ENCODE data around the gene ASTN2. TPM values are rescaled to one million over a fixed set of nuclear protein-coding genes. Genes with fewer than 3 reads are reported as not detected.

ASTN2 gene
- total and polyA plus RNA-seq, 2 experiments from 2014 or later = 7.0 to 24.6 TPM

- Histone ChIP-seq H3F3A (replicated peaks; ENCODE audit: low read depth) (no peaks in the 10 kb centered on the region), H2AFZ (no peak overlapping the region), H3K27me3 (ENCODE audit: insufficient read depth) (no peaks in the 10 kb centered on the region), H3K27ac (ENCODE audit: low read depth) (no peak overlapping the region), H3K36me3 (ENCODE audit: insufficient read depth) (no peaks in the 10 kb centered on the region), H3K4me1 (ENCODE audit: insufficient read depth) (no peaks in the 10 kb centered on the region), H3K9me2 (ENCODE audit: insufficient read depth) (no peaks in the 10 kb centered on the region), H4K20me1 (replicated peaks; ENCODE audit: insufficient read depth) (no peaks in the 10 kb centered on the region), H3K4me3 (no peak overlapping the region), H3K4me2 (no peak overlapping the region), H3K79me2 (replicated peaks; ENCODE audit: insufficient read depth) (no peaks in the 10 kb centered on the region)
- ATAC-seq (no peak), DNase-seq (ENCODE audit: low spot score) (no peak)
- H3K27me3 Mint-ChIP-seq (ENCODE audit: insufficient read depth, low read depth, poor library complexity) = peaks cover 3% of the 10 kb centered on the region
- no peak for TF ChIP-seq POLR2AphosphoS5 (IDR thresholded peaks at IDR 0.05; ENCODE audit: low read depth)
- no peak for TF ChIP-seq ZNF114 (CRISPR knock-in tag; IDR thresholded peaks at IDR 0.05)
- H3K4me1 Mint-ChIP-seq = no peaks in the 10 kb centered on the region
- no peak overlapping the region for H3K27ac Mint-ChIP-seq
- H3K9me3 Mint-ChIP-seq = no peaks in the 10 kb centered on the region
- H3K4me3 Mint-ChIP-seq = no peak overlapping the region
- H3K36me3 Mint-ChIP-seq (ENCODE audit: low read depth) = no peaks in the 10 kb centered on the region
Observed at GRCh38 chr9:117461386-117461785, 46.5 kb upstream of the ASTN2 start.

GRCh38 chr9:117460743-117461142, 45.9 kb upstream of the ASTN2 start:
- DNase-seq (ENCODE audit: low spot score) = no peak
- Mint-ChIP-seq H3K4me3 (no peak overlapping the region), H3K36me3 (ENCODE audit: low read depth) (no peaks in the 10 kb centered on the region), H3K27me3 (ENCODE audit: insufficient read depth, low read depth, poor library complexity) (peaks cover 3% of the 10 kb centered on the region), H3K27ac (no peak overlapping the region), H3K4me1 (no peaks in the 10 kb centered on the region), H3K9me3 (no peaks in the 10 kb centered on the region)
- Histone ChIP-seq H2AFZ (no peak overlapping the region), H3K4me3 (no peak overlapping the region), H3K4me2 (no peak overlapping the region), H4K20me1 (replicated peaks; ENCODE audit: insufficient read depth) (no peaks in the 10 kb centered on the region), H3K9me2 (ENCODE audit: insufficient read depth) (no peaks in the 10 kb centered on the region), H3K27ac (ENCODE audit: low read depth) (no peak overlapping the region), H3K79me2 (replicated peaks; ENCODE audit: insufficient read depth) (no peaks in the 10 kb centered on the region), H3F3A (replicated peaks; ENCODE audit: low read depth) (no peaks in the 10 kb centered on the region), H3K4me1 (ENCODE audit: insufficient read depth) (no peaks in the 10 kb centered on the region), H3K36me3 (ENCODE audit: insufficient read depth) (no peaks in the 10 kb centered on the region), H3K27me3 (ENCODE audit: insufficient read depth) (no peaks in the 10 kb centered on the region)
- no peak for ATAC-seq
- TF ChIP-seq EZH2phosphoT487 (IDR thresholded peaks at IDR 0.05; ENCODE audit: unreplicated experiment) = no peak
- TF ChIP-seq EZH2 (IDR thresholded peaks at IDR 0.05; ENCODE audit: low read depth, unreplicated experiment) = no peak
- TF ChIP-seq STAT1 (IDR thresholded peaks at IDR 0.05; ENCODE audit: unreplicated experiment) = no peak
- TF ChIP-seq NANOG (IDR thresholded peaks at IDR 0.05; ENCODE audit: borderline replicate concordance) = no peak
- no peak for TF ChIP-seq CTCF (conservative IDR thresholded peaks at IDR 0.05; ENCODE audit: low read depth in 2 of 2)
- no peak for TF ChIP-seq POLR2AphosphoS5 (IDR thresholded peaks at IDR 0.05; ENCODE audit: low read depth)
- no peak for TF ChIP-seq REST (IDR thresholded peaks at IDR 0.05; ENCODE audit: unreplicated experiment)
- no peak for TF ChIP-seq ZNF331 (CRISPR knock-in tag; IDR thresholded peaks at IDR 0.05; ENCODE audit: low read depth)
- no peak for TF ChIP-seq ETS1 (IDR thresholded peaks at IDR 0.05)
- TF ChIP-seq JUNB (IDR thresholded peaks at IDR 0.05; ENCODE audit: unreplicated experiment) = no peak

All from GM23338 (cell line).